HG03060 (cell line): ENCODE results near the gene STK16.
"Not testable (repeated sequence)": the region's sequence is repeated elsewhere in the genome, so short reads cannot be mapped to it uniquely, and the experiment has no call there.

Experiments used
- ATAC-seq: cut with Tn5 transposase; IDR thresholded peaks from one replicate; pipeline ENCODE4 v1.9.1; 2021; ENCODE audit warnings: low read depth, moderate number of reproducible peaks; ENCODE audit not compliant: unreplicated experiment

The STK16 gene

GRCh38 chr2:219230059-219230540 is 15.2 kb upstream of the STK16 start:
- no peak for ATAC-seq

GRCh38 chr2:219234331-219234730 is 10.9 kb upstream of the STK16 start:
- no peak for ATAC-seq

GRCh38 chr2:219243291-219243761 is 2.0 kb upstream of the STK16 start:
- ATAC-seq, result no peak

- no peak for ATAC-seq
These were observed 511 bp upstream of the STK16 start for GRCh38 chr2:219244789-219245147.

- no peak for ATAC-seq
These were observed 586 bp downstream of the STK16 start for GRCh38 chr2:219245899-219246230.

- no peak for ATAC-seq
These were observed 1.3 kb downstream of the STK16 start for GRCh38 chr2:219246559-219246958.

- ATAC-seq, result no peak
These were observed 2.7 kb downstream of the STK16 start for GRCh38 chr2:219247678-219248642.

GRCh38 chr2:219248845-219249202 is 3.5 kb downstream of the STK16 start:
- ATAC-seq, result no peak

- ATAC-seq, result peak; percentile 40
These were observed 4.1 kb downstream of the STK16 start for GRCh38 chr2:219249203-219249980.

- no peak for ATAC-seq
These were observed 4.9 kb downstream of the STK16 start for GRCh38 chr2:219250049-219250781.

- ATAC-seq, result no peak
These were observed 6.4 kb downstream of the STK16 start for GRCh38 chr2:219251656-219252055.

GRCh38 chr2:219252084-219252483 is 6.8 kb downstream of the STK16 start:
- ATAC-seq, result no peak

- ATAC-seq, result no peak
These were observed 7.3 kb downstream of the STK16 start for GRCh38 chr2:219252570-219252899.

- ATAC-seq, result no peak
These were observed 7.8 kb downstream of the STK16 start, which contains the start of gene TUBA4B for GRCh38 chr2:219252900-219253752. Gene TUBA4B (plus strand): TSS chr2:219253243. CDS start chr2:219253408, 165 bp downstream.

- peak; percentile 22 for ATAC-seq
These were observed 8.7 kb downstream of the STK16 start, which contains the start of gene TUBA4A for GRCh38 chr2:219253753-219254589. Gene TUBA4A (minus strand): TSS chr2:219253918. CDS start chr2:219253858, 60 bp downstream.

- peak; percentile 30 for ATAC-seq
These were observed 9.4 kb downstream of the STK16 start for GRCh38 chr2:219254590-219255201.

- ATAC-seq, result not testable (repeated sequence)
These were observed 13.7 kb downstream of the STK16 start for GRCh38 chr2:219258942-219259341.
